Right lobe of liver (tissue), 4 donors: ENCODE results near the gene BCL2L14.

Source experiments
- POLR2A ChIP-seq: fragments of 450-650 bp; IDR thresholded peaks from one replicate; pipeline ENCODE4 v1.6.1; 2017; ENCODE audit warnings: antibody characterized with exemption, mild to moderate bottlenecking
- TF ChIP-seq, protein P1 (sequence below), 4 donors: fragments of 200-600 bp in 3 of 4; fragments of 450-650 bp in 1 of 4; IDR thresholded peaks; one replicate each; pipeline versions ENCODE4 v1.5.1 to v1.8.0; 2016 to 2022; ENCODE audit warnings: antibody characterized with exemption in 4 of 4, mild to moderate bottlenecking in 2 of 4
- donor health status: DM: no; HTN: no; CAD: no.
- donor health status: DM: no; HTN: no; CAD: no.
- donor health status: DM: no; HTN: yes; CAD: no.

DNA sequence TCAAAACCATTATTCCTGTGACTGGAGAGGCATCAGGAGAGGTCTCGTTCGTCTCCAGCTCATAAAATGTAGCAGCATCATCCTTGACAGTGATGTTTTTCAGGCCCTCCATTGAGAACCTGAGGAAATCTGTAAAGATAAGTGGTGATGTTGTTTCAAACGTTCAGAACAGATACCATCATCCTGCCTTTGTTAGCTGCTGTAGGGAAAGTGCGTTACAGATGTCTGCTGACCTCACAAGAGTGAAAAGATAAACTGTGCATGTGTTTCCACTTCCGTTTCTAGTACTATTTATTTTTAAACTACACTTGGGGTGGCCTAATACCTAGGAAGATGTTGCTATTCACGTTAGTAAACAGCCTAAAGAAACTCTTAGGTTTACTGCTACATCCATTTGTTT is 28.4 kb downstream of the BCL2L14 start:
- no peak for TF ChIP-seq POLR2A
- TF ChIP-seq, protein P1, sequence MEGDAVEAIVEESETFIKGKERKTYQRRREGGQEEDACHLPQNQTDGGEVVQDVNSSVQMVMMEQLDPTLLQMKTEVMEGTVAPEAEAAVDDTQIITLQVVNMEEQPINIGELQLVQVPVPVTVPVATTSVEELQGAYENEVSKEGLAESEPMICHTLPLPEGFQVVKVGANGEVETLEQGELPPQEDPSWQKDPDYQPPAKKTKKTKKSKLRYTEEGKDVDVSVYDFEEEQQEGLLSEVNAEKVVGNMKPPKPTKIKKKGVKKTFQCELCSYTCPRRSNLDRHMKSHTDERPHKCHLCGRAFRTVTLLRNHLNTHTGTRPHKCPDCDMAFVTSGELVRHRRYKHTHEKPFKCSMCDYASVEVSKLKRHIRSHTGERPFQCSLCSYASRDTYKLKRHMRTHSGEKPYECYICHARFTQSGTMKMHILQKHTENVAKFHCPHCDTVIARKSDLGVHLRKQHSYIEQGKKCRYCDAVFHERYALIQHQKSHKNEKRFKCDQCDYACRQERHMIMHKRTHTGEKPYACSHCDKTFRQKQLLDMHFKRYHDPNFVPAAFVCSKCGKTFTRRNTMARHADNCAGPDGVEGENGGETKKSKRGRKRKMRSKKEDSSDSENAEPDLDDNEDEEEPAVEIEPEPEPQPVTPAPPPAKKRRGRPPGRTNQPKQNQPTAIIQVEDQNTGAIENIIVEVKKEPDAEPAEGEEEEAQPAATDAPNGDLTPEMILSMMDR (IDR thresholded peaks at IDR 0.05): no peak
